IMR-90 (cell line): ENCODE data around the gene AGBL2. TPM values are rescaled to one million over a fixed set of nuclear protein-coding genes. Genes with fewer than 3 reads are reported as not detected.

ENCODE experiments used
- ATAC-seq: fragments of 200-7000 bp; cut with Tn5 transposase; 2 replicates; pipeline ENCODE4 v1.9.1; 2020; ENCODE audit warnings: low read depth, mild to moderate bottlenecking, moderate library complexity
- BruUV-seq: library from RNA; stranded (reverse); fragments of 400-500 nt; replicated peaks from 2 replicates; lab custom pipeline; 2021; lab: Mats Ljungman, UMichigan
- CTCF ChIA-PET: fragments of 300-600 bp; formaldehyde crosslinking; extraction: SDS; loops from one replicate; lab custom pipeline; 2021; ENCODE audit warnings: antibody characterized with exemption; lab: Yijun Ruan, JAX
- POLR2A ChIA-PET: fragments of 300-600 bp; sonication (Branson Sonifier 250); formaldehyde crosslinking; loops from one replicate; lab custom pipeline; 2022; ENCODE audit warnings: antibody characterized with exemption; ENCODE audit not compliant: unreplicated experiment; lab: Charles Lee
- DNase-seq: peaks from one replicate; pipeline ENCODE4 v3.0.0; 2013
- H2AFZ ChIP-seq: replicated peaks from 2 replicates; pipeline ENCODE3; 2013; ENCODE audit warnings: low read length, mild to moderate bottlenecking; ENCODE audit not compliant: poor library complexity
- H2AK5ac ChIP-seq: 2 replicates; pipeline ENCODE4 v1.6.1; 2013; ENCODE audit warnings: low read depth, low read length, inconsistent platforms
- H2AK9ac ChIP-seq: replicated peaks from 2 replicates; pipeline ENCODE3; 2013; ENCODE audit warnings: mild to moderate bottlenecking, low read depth, low read length, moderate library complexity; ENCODE audit not compliant: poor library complexity
- H2BK120ac ChIP-seq: 2 replicates; pipeline ENCODE4 v1.6.1; 2013; ENCODE audit warnings: low read depth, low read length, inconsistent platforms
- H2BK15ac ChIP-seq: 3 replicates; pipeline ENCODE4 v1.6.1; 2013; ENCODE audit warnings: low read depth, low read length, inconsistent platforms
- H2BK20ac ChIP-seq: 2 replicates; pipeline ENCODE4 v1.6.1; 2013; ENCODE audit warnings: low read depth, mild to moderate bottlenecking, inconsistent platforms, low read length, moderate library complexity
- H2BK5ac ChIP-seq: 2 replicates; pipeline ENCODE4 v1.6.1; 2013; ENCODE audit warnings: mild to moderate bottlenecking, low read depth, low read length, inconsistent platforms; ENCODE audit not compliant: poor library complexity, severe bottlenecking
- H3K14ac ChIP-seq: replicated peaks from 2 replicates; pipeline ENCODE4 v1.6.1; 2013; ENCODE audit warnings: low read depth, low read length, inconsistent platforms
- H3K18ac ChIP-seq: 2 replicates; pipeline ENCODE4 v1.6.1; 2013; ENCODE audit warnings: low read depth, low read length, control low read depth
- H3K23ac ChIP-seq: 2 replicates; pipeline ENCODE4 v1.6.1; 2013; ENCODE audit warnings: low read depth, low read length, inconsistent platforms
- H3K27ac ChIP-seq: 2 replicates; pipeline ENCODE4 v1.5.1; 2013; ENCODE audit warnings: mild to moderate bottlenecking, control low read depth, low read length; ENCODE audit not compliant: insufficient read depth
- H3K27me3 ChIP-seq: 2 replicates; pipeline ENCODE4 v1.6.1; 2013; ENCODE audit warnings: low read length; ENCODE audit not compliant: control insufficient read depth, insufficient read depth
- H3K36me3 ChIP-seq: 2 replicates; pipeline ENCODE4 v1.6.1; 2013; ENCODE audit warnings: low read length, mixed read lengths; ENCODE audit not compliant: control insufficient read depth, insufficient read depth
- H3K4ac ChIP-seq: 2 replicates; pipeline ENCODE4 v1.6.1; 2013; ENCODE audit warnings: low read depth, low read length, inconsistent platforms
- H3K4me1 ChIP-seq: 2 replicates; pipeline ENCODE4 v1.6.1; 2013; ENCODE audit warnings: low read length, mixed read lengths; ENCODE audit not compliant: control insufficient read depth, insufficient read depth
- H3K4me2 ChIP-seq: 2 replicates; pipeline ENCODE4 v1.6.1; 2013; ENCODE audit warnings: low read depth, mild to moderate bottlenecking, control low read depth, low read length, moderate library complexity
- H3K4me3 ChIP-seq: 2 replicates; pipeline ENCODE4 v1.5.1; 2013; ENCODE audit warnings: low read depth, mild to moderate bottlenecking, control low read depth, low read length, moderate library complexity; ENCODE audit not compliant: insufficient read depth
- H3K56ac ChIP-seq: 2 replicates; pipeline ENCODE4 v1.6.1; 2013; ENCODE audit warnings: low read length, inconsistent platforms; ENCODE audit not compliant: insufficient read depth; ENCODE audit errors: extremely low read depth
- H3K79me1 ChIP-seq, 2 experiments: 2 replicates each; pipeline ENCODE4 v1.6.1; 2013; ENCODE audit warnings: low read length in 2 of 2, inconsistent platforms in 1 of 2, low read depth in 1 of 2
- H3K9ac ChIP-seq: 2 replicates; pipeline ENCODE4 v1.6.1; 2013; ENCODE audit warnings: low read depth, low read length, control low read depth
- H3K9me1 ChIP-seq: 2 replicates; pipeline ENCODE4 v1.6.1; 2013; ENCODE audit warnings: low read length, inconsistent platforms; ENCODE audit not compliant: insufficient read depth
- H3K9me3 ChIP-seq: 2 replicates; pipeline ENCODE4 v1.6.1; 2013; ENCODE audit warnings: low read length; ENCODE audit not compliant: control insufficient read depth, insufficient read depth
- H4K20me1 ChIP-seq: 2 replicates; pipeline ENCODE4 v1.6.1; 2013; ENCODE audit warnings: low read length, inconsistent platforms; ENCODE audit not compliant: insufficient read depth
- H4K5ac ChIP-seq: 2 replicates; pipeline ENCODE4 v1.6.1; 2013; ENCODE audit warnings: mild to moderate bottlenecking, low read depth, low read length, control low read depth
- H4K8ac ChIP-seq, 2 experiments: 2 replicates each; pipeline ENCODE4 v1.6.1; 2013; ENCODE audit warnings: low read depth in 2 of 2, low read length in 2 of 2, control low read depth in 1 of 2, inconsistent platforms in 1 of 2
- H4K91ac ChIP-seq: 2 replicates; pipeline ENCODE4 v1.6.1; 2013; ENCODE audit warnings: low read depth, low read length, inconsistent platforms; ENCODE audit not compliant: insufficient read depth
- CEBPB ChIP-seq: IDR thresholded peaks from 2 replicates; pipeline ENCODE4 v1.6.1; 2012; ENCODE audit warnings: low read depth, low read length, improper control_type of control experiment
- NFE2L2 ChIP-seq: fragments of 150-350 bp; IDR thresholded peaks from 2 replicates; pipeline ENCODE4 v1.6.1; 2016; ENCODE audit warnings: low read depth, mild to moderate bottlenecking, low read length
- SMC3 ChIP-seq: fragments of 150-350 bp; IDR thresholded peaks from 2 replicates; pipeline ENCODE4 v1.6.1; 2016; ENCODE audit warnings: low read depth, mild to moderate bottlenecking, antibody characterized with exemption, low read length, moderate library complexity
- WGBS, 2 experiments: methylation state at CpG; one replicate each; pipeline versions ENCODE4 v1.1.5 to v1.1.7; 2013; ENCODE audit warnings: missing lambda C conversion rate in 2 of 2; ENCODE audit not compliant: insufficient read length in 1 of 2; ENCODE audit errors: extremely low coverage in 2 of 2; 5-methylcytosine and 5-hydroxymethylcytosine counted together
- dilution Hi-C: fragments of 300-500 bp; cut with HindIII; formaldehyde crosslinking; loops from one replicate; pipeline ENCODE4 v1.14.3; 2018; ENCODE audit warnings: low sequenced_read_pairs; ENCODE audit not compliant: unreplicated experiment
- in situ Hi-C: fragments of 300-500 bp; cut with MboI; formaldehyde crosslinking; loops from 3 replicates; pipeline ENCODE4 v1.14.3; 2019; ENCODE audit warnings: low sequenced_read_pairs, inconsistent platforms, mixed read lengths
- intact Hi-C: fragments of 100-400 bp; cut with micrococcal nuclease; formaldehyde crosslinking; loops from 2 replicates; pipeline ENCODE4 v1.10.0; 2022
- polyA plus RNA-seq, 3 experiments: library from polyadenylated mRNA; depleted of rRNA; stranded (reverse); fragments of >200 nt; gene quantifications; 2 replicates each; pipeline ENCODE4 v1.2.3, GENCODE V29; 2012; ENCODE audit warnings: low replicate concordance in 1 of 3
- total RNA-seq: library from RNA; depleted of rRNA; stranded (reverse); fragments of >200 nt; gene quantifications from 2 replicates; pipeline ENCODE4 v1.2.3, GENCODE V29; 2012

Gene AGBL2
- total and polyA plus RNA-seq, 2 of the 4 experiments (the other 2 are of a cell fraction): 0.36 to 1.2 TPM

- Histone ChIP-seq H3K14ac (no peak overlapping the region), H4K91ac (no peak overlapping the region), H2BK5ac (no peak overlapping the region), H3K18ac (no peak overlapping the region), H2AFZ (no peak overlapping the region), H4K20me1 (no peaks in the 10 kb centered on the region), H3K27me3 (no peaks in the 10 kb centered on the region), H3K4me2 (no peak overlapping the region), H3K23ac (no peak overlapping the region), H3K56ac (no peak overlapping the region), H3K9me1 (0 out of 2 replicates have a peak, but pooled peaks cover 3% of the 10 kb centered on the region), H3K4ac (no peak overlapping the region), H4K8ac (no peak overlapping the region), H2AK9ac (no peak overlapping the region), H3K36me3 (peaks cover 42% of the 10 kb centered on the region), H3K79me1 (0 out of 4 replicates have a peak, but pooled peaks cover 0 to 6% of the 10 kb centered on the region in 2 experiments), H3K27ac (no peak overlapping the region), H4K5ac (no peak overlapping the region), H2BK20ac (no peak overlapping the region), H3K9ac (no peak overlapping the region), H2AK5ac (no peak overlapping the region), H3K4me3 (no peak overlapping the region), H2BK15ac (no peak overlapping the region), H3K9me3 (no peaks in the 10 kb centered on the region), H3K4me1 (no peaks in the 10 kb centered on the region), H2BK120ac (no peak overlapping the region)
- POLR2A ChIA-PET: no interaction called here
- intact Hi-C loops (loop anchor here (10.0 kb wide), 1 partner anchor 197 kb away; no protein-coding TSS in a partner anchor), in situ Hi-C loops (no loop called here), dilution Hi-C loops (no loop called here)
- no CpG with 5 or more reads among the region's 4 CpGs for WGBS, 2 experiments
- DNase-seq (no peak), ATAC-seq (no peak)
- no TSS peak for BruUV-seq
- CTCF ChIA-PET: no interaction called here
- no peak for TF ChIP-seq CEBPB
- TF ChIP-seq NFE2L2: no peak
- no peak for TF ChIP-seq SMC3
Observed at GRCh38 chr11:47628026-47628425, 87.1 kb downstream of the AGBL2 start.
